ENCODE data around the gene SLC24A3. TPM values are rescaled to one million over a fixed set of nuclear protein-coding genes. Genes with fewer than 3 reads are reported as not detected.

The SLC24A3 gene
- total and polyA plus RNA-seq, 4 donors: 1.9 to 8.4 (median 5.8) TPM

GRCh38 chr20:19531446-19531845 is 319.0 kb downstream of the SLC24A3 start:
- no peak for TF ChIP-seq CTCF (IDR thresholded peaks at IDR 0.05; ENCODE audit: control extremely low read depth, extremely low read depth)

GRCh38 chr20:19538556-19538955 is 326.1 kb downstream of the SLC24A3 start:
- no peak overlapping the region for H3K9ac ChIP-seq (ENCODE audit: insufficient read depth in 1 of 2, low read length in 2 of 2)
- peaks cover 0 to 2% (median 0%) of the 10 kb centered on the region in 3 donors for H3K27me3 ChIP-seq (ENCODE audit: control insufficient read depth in 3 of 3, insufficient read depth in 3 of 3, low read length in 2 of 3)
- no peak for TF ChIP-seq CTCF (IDR thresholded peaks at IDR 0.05; ENCODE audit: control extremely low read depth, extremely low read depth)
- DNase-seq (no peak), ATAC-seq (ENCODE audit: insufficient read depth, low FRiP score) (no peak)
- no peak overlapping the region for H3K27ac ChIP-seq (ENCODE audit: low read depth in 1 of 2, low read length in 1 of 2)
- WGBS, 2 donors: 93 to 98% methylated on average over 3 of the region's 3 CpGs
- no peaks in the 10 kb centered on the region for H3K36me3 ChIP-seq (ENCODE audit: control insufficient read depth in 4 of 4, insufficient read depth in 4 of 4, low read length in 4 of 4)
- H3K4me3 ChIP-seq: no peak overlapping the region
- peaks cover 0 to 8% (median 0%) of the 10 kb centered on the region in 5 donors for H3K4me1 ChIP-seq (ENCODE audit: control insufficient read depth in 5 of 5, insufficient read depth in 5 of 5, low read length in 5 of 5)
- no peaks in the 10 kb centered on the region for H3K9me3 ChIP-seq (ENCODE audit: control insufficient read depth in 4 of 4, insufficient read depth in 3 of 4, low read length in 3 of 4)

More at GRCh38 chr20:19531446-19531845, 319.0 kb downstream of the SLC24A3 start:
- Histone ChIP-seq H3K4me1 (ENCODE audit: control insufficient read depth in 5 of 5, insufficient read depth in 5 of 5, low read length in 5 of 5) (no peaks in the 10 kb centered on the region), H3K27ac (ENCODE audit: low read depth in 1 of 2, low read length in 1 of 2) (no peak overlapping the region), H3K4me3 (no peak overlapping the region), H3K9ac (ENCODE audit: insufficient read depth in 1 of 2, low read length in 2 of 2) (no peak overlapping the region), H3K27me3 (ENCODE audit: control insufficient read depth in 3 of 3, insufficient read depth in 3 of 3, low read length in 2 of 3) (no peaks in the 10 kb centered on the region), H3K9me3 (ENCODE audit: control insufficient read depth in 4 of 4, insufficient read depth in 3 of 4, low read length in 3 of 4) (no peaks in the 10 kb centered on the region), H3K36me3 (ENCODE audit: control insufficient read depth in 4 of 4, insufficient read depth in 4 of 4, low read length in 4 of 4) (no peaks in the 10 kb centered on the region)
- ATAC-seq (ENCODE audit: insufficient read depth, low FRiP score) (no peak), DNase-seq (no peak)
- WGBS, 2 donors: 90 to 95% methylated on average over 5 of the region's 5 CpGs

GRCh38 chr20:19539191-19539590 is 326.7 kb downstream of the SLC24A3 start:
- no peak overlapping the region for H3K4me3 ChIP-seq
- H3K9ac ChIP-seq (ENCODE audit: insufficient read depth in 1 of 2, low read length in 2 of 2): no peak overlapping the region
- no peak for TF ChIP-seq CTCF (IDR thresholded peaks at IDR 0.05; ENCODE audit: control extremely low read depth, extremely low read depth)
- no peak overlapping the region for H3K27ac ChIP-seq (ENCODE audit: low read depth in 1 of 2, low read length in 1 of 2)
- no peaks in the 10 kb centered on the region for H3K9me3 ChIP-seq (ENCODE audit: control insufficient read depth in 4 of 4, insufficient read depth in 3 of 4, low read length in 3 of 4)
- DNase-seq: no peak
- H3K36me3 ChIP-seq (ENCODE audit: control insufficient read depth in 4 of 4, insufficient read depth in 4 of 4, low read length in 4 of 4): no peaks in the 10 kb centered on the region
- ATAC-seq (ENCODE audit: insufficient read depth, low FRiP score): no peak
- H3K27me3 ChIP-seq (ENCODE audit: control insufficient read depth in 3 of 3, insufficient read depth in 3 of 3, low read length in 2 of 3): peaks cover 0 to 2% (median 0%) of the 10 kb centered on the region in 3 donors
- WGBS, 2 donors: 59 to 62% methylated on average over 4 of the region's 4 CpGs
- H3K4me1 ChIP-seq (ENCODE audit: control insufficient read depth in 5 of 5, insufficient read depth in 5 of 5, low read length in 5 of 5): peaks cover 0 to 8% (median 0%) of the 10 kb centered on the region in 5 donors

GRCh38 chr20:19540392-19540791 is 327.9 kb downstream of the SLC24A3 start:
- peak; percentile 25 to 46 (median 31) for DNase-seq
- no peak for TF ChIP-seq CTCF (IDR thresholded peaks at IDR 0.05; ENCODE audit: control extremely low read depth, extremely low read depth)
- no peak for ATAC-seq (ENCODE audit: insufficient read depth, low FRiP score)

More at GRCh38 chr20:19540392-19540791, 327.9 kb downstream of the SLC24A3 start:
- no peaks in the 10 kb centered on the region for H3K9me3 ChIP-seq (ENCODE audit: control insufficient read depth in 4 of 4, insufficient read depth in 3 of 4, low read length in 3 of 4)
- no peaks in the 10 kb centered on the region for H3K36me3 ChIP-seq (ENCODE audit: control insufficient read depth in 4 of 4, insufficient read depth in 4 of 4, low read length in 4 of 4)
- no peak overlapping the region for H3K9ac ChIP-seq (ENCODE audit: insufficient read depth in 1 of 2, low read length in 2 of 2)
- 49 to 61% methylated on average over 7 of the region's 7 CpGs for WGBS, 2 donors
- peaks cover 0 to 8% (median 0%) of the 10 kb centered on the region in 5 donors for H3K4me1 ChIP-seq (ENCODE audit: control insufficient read depth in 5 of 5, insufficient read depth in 5 of 5, low read length in 5 of 5)
- peaks cover 0 to 2% (median 0%) of the 10 kb centered on the region in 3 donors for H3K27me3 ChIP-seq (ENCODE audit: control insufficient read depth in 3 of 3, insufficient read depth in 3 of 3, low read length in 2 of 3)
- no peak overlapping the region for H3K27ac ChIP-seq (ENCODE audit: low read depth in 1 of 2, low read length in 1 of 2)
- H3K4me3 ChIP-seq: no peak overlapping the region

Measured in lung (tissue), 12 donors.